Immature natural killer cell (primary cell): ENCODE measurements around the gene TMEM192. TPM values are rescaled to one million over a fixed set of nuclear protein-coding genes. Genes with fewer than 3 reads are reported as not detected.
"Not testable (repeated sequence)": the region's sequence is repeated elsewhere in the genome, so short reads cannot be mapped to it uniquely, and the experiment has no call there.

Source experiments
- DNase-seq, 3 donors: peaks; one replicate each; pipeline ENCODE4 v3.0.0; 2022; ENCODE audit warnings: mixed read lengths in 1 of 3
- H3K27ac Mint-ChIP-seq, 6 donors: one replicate each; pipeline ENCODE4 v1.8.0; 2020; ENCODE audit warnings: mixed read lengths in 6 of 6, mild to moderate bottlenecking in 5 of 6, inconsistent platforms in 4 of 6, moderate library complexity in 3 of 6
- H3K27me3 Mint-ChIP-seq, 3 donors: one replicate each; pipeline ENCODE4 v1.8.0; 2020 to 2021; ENCODE audit warnings: low read depth in 3 of 3, mild to moderate bottlenecking in 3 of 3, mixed read lengths in 3 of 3, moderate library complexity in 3 of 3, inconsistent platforms in 1 of 3
- H3K36me3 Mint-ChIP-seq, 3 donors: one replicate each; pipeline ENCODE4 v1.8.0; 2020; ENCODE audit warnings: mixed read lengths in 3 of 3, inconsistent platforms in 2 of 3, mild to moderate bottlenecking in 2 of 3
- H3K4me1 Mint-ChIP-seq, 2 donors: one replicate each; pipeline ENCODE4 v1.8.0; 2020; ENCODE audit warnings: inconsistent platforms in 2 of 2, mild to moderate bottlenecking in 2 of 2, mixed read lengths in 2 of 2, moderate library complexity in 1 of 2
- H3K4me3 Mint-ChIP-seq, 5 donors: one replicate each; pipeline ENCODE4 v1.8.0; 2020; ENCODE audit warnings: mild to moderate bottlenecking in 5 of 5, mixed read lengths in 5 of 5, inconsistent platforms in 3 of 5, moderate library complexity in 3 of 5
- H3K9me3 Mint-ChIP-seq, 6 donors: one replicate each; pipeline ENCODE4 v1.8.0; 2020; ENCODE audit warnings: mild to moderate bottlenecking in 6 of 6, mixed read lengths in 6 of 6, inconsistent platforms in 4 of 6, moderate library complexity in 3 of 6
- polyA plus RNA-seq, 3 donors: library from polyadenylated mRNA; unstranded; fragments of 300-500 nt; fragmentation: Illumina TruSeq; gene quantifications; one replicate each; pipeline ENCODE4 v1.2.3, GENCODE V29; 2021

Gene TMEM192
- polyA plus RNA-seq, 3 donors from 2014 or later: 12.0 to 33.2 (median 26.0) TPM

DNA sequence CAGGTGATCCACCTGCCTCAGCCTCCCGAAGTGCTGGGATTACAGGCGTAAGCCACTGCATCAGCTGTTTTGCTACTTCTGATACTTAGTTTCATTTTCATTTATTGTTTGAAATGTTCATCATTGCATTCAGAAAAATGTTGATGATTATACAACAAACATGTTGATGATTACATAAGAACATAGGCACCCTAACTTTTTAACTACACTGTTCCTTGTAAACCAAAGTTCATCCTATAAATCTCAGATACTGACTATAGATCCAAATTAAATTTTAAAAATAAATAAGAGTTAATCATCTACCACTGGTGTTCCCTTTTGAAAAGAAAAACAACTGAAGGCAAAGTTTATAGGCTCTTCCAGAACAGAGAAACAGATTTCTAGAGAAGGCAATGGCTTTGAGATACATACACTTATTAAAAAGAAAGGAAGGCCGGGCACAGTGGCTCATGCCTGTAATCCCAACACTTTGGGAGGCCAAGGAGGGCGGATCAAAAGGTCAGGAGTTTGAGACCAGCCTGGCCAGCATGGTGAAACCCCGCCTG lies 35.6 kb downstream of the TMEM192 start:
- H3K9me3 Mint-ChIP-seq: no peaks in the 10 kb centered on the region
- H3K27ac Mint-ChIP-seq: no peak overlapping the region
- DNase-seq: no peak
- H3K4me3 Mint-ChIP-seq: no peak overlapping the region
- H3K36me3 Mint-ChIP-seq: peaks cover 19 to 27% (median 22%) of the 10 kb centered on the region in 3 donors
- H3K27me3 Mint-ChIP-seq: peaks cover 0 to 2% (median 0%) of the 10 kb centered on the region in 3 donors
- H3K4me1 Mint-ChIP-seq: no peaks in the 10 kb centered on the region

DNA sequence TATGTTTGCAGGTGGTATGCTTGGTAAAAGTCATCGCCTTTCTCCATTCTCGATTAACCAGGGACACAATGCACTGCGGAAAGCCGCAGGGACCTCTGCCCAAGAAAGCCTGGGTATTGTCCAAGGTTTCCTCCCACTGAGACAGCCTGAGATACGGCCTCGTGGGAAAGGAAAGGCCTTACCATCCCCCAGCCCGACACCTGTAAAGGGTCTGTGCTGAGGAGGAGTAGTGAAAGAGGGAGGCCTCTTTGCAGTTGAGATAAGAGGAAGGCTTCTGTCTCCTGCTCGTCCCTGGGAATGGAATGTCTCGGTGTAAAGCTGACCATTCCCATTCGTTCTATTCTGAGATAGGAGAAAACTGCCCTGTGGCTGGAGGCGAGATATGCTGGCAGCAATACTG lies 39.3 kb downstream of the TMEM192 start:
- H3K27ac Mint-ChIP-seq, DNase-seq, H3K4me1 Mint-ChIP-seq, H3K9me3 Mint-ChIP-seq, H3K4me3 Mint-ChIP-seq, H3K27me3 Mint-ChIP-seq: not testable (repeated sequence)
- peaks cover 7 to 15% (median 13%) of the 10 kb centered on the region in 3 donors for H3K36me3 Mint-ChIP-seq

- H3K27ac Mint-ChIP-seq: no peak overlapping the region
- peaks cover 0 to 2% (median 1%) of the 10 kb centered on the region in 3 donors for H3K27me3 Mint-ChIP-seq
- H3K4me3 Mint-ChIP-seq: no peak overlapping the region
- no peaks in the 10 kb centered on the region for H3K4me1 Mint-ChIP-seq
- H3K36me3 Mint-ChIP-seq: peaks cover 0 to 8% (median 7%) of the 10 kb centered on the region in 3 donors
- DNase-seq: no peak
- no peaks in the 10 kb centered on the region for H3K9me3 Mint-ChIP-seq
Measured at GRCh38 chr4:165070560-165070959, 42.1 kb downstream of the TMEM192 start.

DNA sequence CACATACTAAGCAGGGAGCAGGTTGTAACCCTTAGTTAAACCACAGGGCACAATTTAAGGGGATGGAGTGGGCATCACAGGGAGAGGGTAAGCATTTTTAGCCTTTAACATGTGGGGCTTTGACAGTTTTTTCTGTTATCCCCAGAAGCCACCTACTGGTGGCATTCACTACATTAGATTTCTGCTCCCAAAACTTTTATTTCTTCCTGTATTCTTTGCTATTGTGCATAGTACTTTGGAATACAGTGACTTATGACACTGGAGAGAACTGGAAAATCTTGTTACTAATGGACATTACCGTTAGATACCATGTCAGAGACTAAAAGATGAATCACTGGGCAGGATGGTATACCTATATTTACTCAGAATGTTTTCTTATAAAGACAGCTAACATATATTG lies 51.7 kb downstream of the TMEM192 start:
- no peak for DNase-seq
- Mint-ChIP-seq H3K36me3 (peaks cover 0 to 3% (median 0%) of the 10 kb centered on the region in 3 donors), H3K9me3 (no peaks in the 10 kb centered on the region), H3K27me3 (peaks cover 0 to 1% (median 0%) of the 10 kb centered on the region in 3 donors), H3K4me3 (no peak overlapping the region), H3K27ac (no peak overlapping the region), H3K4me1 (no peaks in the 10 kb centered on the region)

- no peaks in the 10 kb centered on the region for H3K9me3 Mint-ChIP-seq
- H3K27ac Mint-ChIP-seq: no peak overlapping the region
- no peak overlapping the region for H3K4me3 Mint-ChIP-seq
- DNase-seq: no peak
- peaks cover 0 to 3% (median 0%) of the 10 kb centered on the region in 3 donors for H3K36me3 Mint-ChIP-seq
- H3K27me3 Mint-ChIP-seq: peaks cover 0 to 5% (median 1%) of the 10 kb centered on the region in 3 donors
- H3K4me1 Mint-ChIP-seq: no peaks in the 10 kb centered on the region
Measured at GRCh38 chr4:165059386-165059785, 53.3 kb downstream of the TMEM192 start.

DNA sequence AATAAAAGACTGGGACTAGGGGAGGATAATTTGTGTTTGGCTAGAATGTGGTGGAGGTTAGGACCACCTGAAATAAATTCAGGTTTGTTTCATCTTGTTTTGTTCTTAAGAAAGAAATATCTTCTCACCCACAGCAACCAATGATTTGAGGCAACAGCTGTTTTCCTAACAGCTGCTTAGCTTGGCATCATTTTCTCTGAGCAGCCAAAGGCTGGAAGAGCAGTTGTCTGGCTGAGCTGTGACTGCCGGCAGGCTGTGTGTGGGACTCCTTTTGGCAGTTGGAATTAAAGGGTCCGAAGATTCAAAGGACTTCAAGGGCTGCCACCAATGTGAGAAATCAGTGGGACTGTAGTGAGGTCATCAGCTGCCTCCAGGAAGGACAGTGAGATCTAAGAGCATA lies 54.0 kb downstream of the TMEM192 start:
- Mint-ChIP-seq H3K27me3 (peaks cover 0 to 5% (median 0%) of the 10 kb centered on the region in 3 donors), H3K4me1 (no peaks in the 10 kb centered on the region), H3K27ac (no peak overlapping the region), H3K9me3 (no peaks in the 10 kb centered on the region), H3K4me3 (no peak overlapping the region), H3K36me3 (peaks cover 0 to 3% (median 0%) of the 10 kb centered on the region in 3 donors)
- no peak for DNase-seq

- Mint-ChIP-seq H3K27ac (no peak overlapping the region), H3K27me3 (peaks cover 0 to 5% (median 4%) of the 10 kb centered on the region in 3 donors), H3K4me1 (no peaks in the 10 kb centered on the region), H3K4me3 (no peak overlapping the region), H3K36me3 (peaks cover 0 to 3% (median 0%) of the 10 kb centered on the region in 3 donors), H3K9me3 (no peaks in the 10 kb centered on the region)
- no peak for DNase-seq
Measured at GRCh38 chr4:165055601-165056000, 57.1 kb downstream of the TMEM192 start.

DNA sequence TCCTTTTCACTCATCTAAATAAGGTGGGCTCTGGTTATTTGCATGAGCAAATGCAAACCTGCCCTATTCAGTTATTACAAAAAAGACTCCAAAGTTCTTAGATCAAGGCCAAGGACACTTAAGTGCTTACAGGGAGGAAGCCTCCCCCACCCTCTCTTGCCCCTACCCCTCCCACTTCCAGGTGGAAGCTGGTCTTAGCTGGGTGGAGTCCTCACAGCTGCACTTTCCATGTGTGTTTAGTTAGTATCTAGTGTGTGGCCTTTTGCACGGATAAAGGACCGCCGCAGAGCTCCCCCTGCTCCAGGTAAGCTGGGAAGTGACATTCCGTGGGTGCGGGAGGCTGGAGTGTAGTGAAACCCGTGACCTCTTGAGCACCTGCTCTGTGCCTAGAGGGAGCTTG lies 59.0 kb downstream of the TMEM192 start, which contains the start of gene TRIM75:
Gene TRIM75 (plus strand): TSS at position 222 of the 400 bp plus-strand sequence. CDS start 5,282 bp downstream, outside the sequence.
- no peaks in the 10 kb centered on the region for H3K9me3 Mint-ChIP-seq
- H3K27ac Mint-ChIP-seq: no peak within 1 kb of the TSS
- no peak within 1 kb of the TSS for H3K4me3 Mint-ChIP-seq
- peaks cover 0 to 3% (median 0%) of the 10 kb centered on the region in 3 donors for H3K36me3 Mint-ChIP-seq
- no peaks in the 10 kb centered on the region for H3K4me1 Mint-ChIP-seq
- peaks cover 3 to 7% (median 4%) of the 10 kb centered on the region in 3 donors for H3K27me3 Mint-ChIP-seq
- DNase-seq: no peak

DNA sequence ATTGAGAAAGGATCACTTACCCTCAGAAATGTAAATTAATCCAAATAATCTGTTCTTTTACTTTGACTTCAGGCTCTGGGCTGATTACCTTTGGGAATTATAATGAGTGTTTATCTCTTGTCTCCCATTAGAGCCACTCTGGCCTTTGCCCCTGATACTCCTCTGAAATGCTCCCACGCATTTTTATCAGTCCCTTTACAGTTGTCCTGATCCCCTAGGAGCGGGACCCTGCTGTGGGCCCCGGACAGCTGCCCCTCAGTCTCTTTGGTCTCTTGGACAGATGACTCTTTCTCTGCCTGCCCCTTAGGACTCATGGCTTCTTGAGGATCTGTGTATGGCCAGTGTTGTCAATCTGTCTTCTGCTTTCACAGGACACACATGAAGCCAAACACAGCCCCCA lies 60.0 kb downstream of the TMEM192 start:
- Mint-ChIP-seq H3K4me3 (no peak overlapping the region), H3K27ac (no peak overlapping the region), H3K27me3 (peaks cover 3 to 7% (median 4%) of the 10 kb centered on the region in 3 donors), H3K4me1 (no peaks in the 10 kb centered on the region), H3K9me3 (no peaks in the 10 kb centered on the region), H3K36me3 (no peaks in the 10 kb centered on the region)
- DNase-seq: no peak

DNA sequence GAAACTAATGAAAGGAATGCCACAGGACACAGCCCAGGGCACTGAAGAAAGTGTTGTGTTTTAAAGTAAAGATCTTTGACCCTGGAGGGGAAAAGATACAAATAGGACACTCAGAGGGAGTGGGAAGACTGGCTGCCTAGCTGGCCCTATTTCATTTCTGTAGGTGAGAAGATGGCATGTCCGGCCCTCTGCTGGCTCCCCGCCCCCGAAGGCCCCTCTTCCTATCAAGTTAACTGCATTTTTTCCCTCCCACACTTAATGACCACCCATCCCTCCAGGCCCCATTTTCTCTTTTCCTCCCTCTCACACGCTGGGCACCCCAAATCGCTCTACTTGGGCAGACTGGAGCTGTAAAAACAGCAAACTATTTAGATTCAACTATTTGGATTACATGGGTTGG lies 64.5 kb downstream of the TMEM192 start:
- Mint-ChIP-seq H3K27me3 (peaks cover 3 to 9% (median 4%) of the 10 kb centered on the region in 3 donors), H3K4me3 (no peak overlapping the region), H3K27ac (no peak overlapping the region), H3K9me3 (peaks cover 0 to 2% (median 0%) of the 10 kb centered on the region in 6 donors), H3K36me3 (no peaks in the 10 kb centered on the region), H3K4me1 (no peaks in the 10 kb centered on the region)
- no peak for DNase-seq

DNA sequence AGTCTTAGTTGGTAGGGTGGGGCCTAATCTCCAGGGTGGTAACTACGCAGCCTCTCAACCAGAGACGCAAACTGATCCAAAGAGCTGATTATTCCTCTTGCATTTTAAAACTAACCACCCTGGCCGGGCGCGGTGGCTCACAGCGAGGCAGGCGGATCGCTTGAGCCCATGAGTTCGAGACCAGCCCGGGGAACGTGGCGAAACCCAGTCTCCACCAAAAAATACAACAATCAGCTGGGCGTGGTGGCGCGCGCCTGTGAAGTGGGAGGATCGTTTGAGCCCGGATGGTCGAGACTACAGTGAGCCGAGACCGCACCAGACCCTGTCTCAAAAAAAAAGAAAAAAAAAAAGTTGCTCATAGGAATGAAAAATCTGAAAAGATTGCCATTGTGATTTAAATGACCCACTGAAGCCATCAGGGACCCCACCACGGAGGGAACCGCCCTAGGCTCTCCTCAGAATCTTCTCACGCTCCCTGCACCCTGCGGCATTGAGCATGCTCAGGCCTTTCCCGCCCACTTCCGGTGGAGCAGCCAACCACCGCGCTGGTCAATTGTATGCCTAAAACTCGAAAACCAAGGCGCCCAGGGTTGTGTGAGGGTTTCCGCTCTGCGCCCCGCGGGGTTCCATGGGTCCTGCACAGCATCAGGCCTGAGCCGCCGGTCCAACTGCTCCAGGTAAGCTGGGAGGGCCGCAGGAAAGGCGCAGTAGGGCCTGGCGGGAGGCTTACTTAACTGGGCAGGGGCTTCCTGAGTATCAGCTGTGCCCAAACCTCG lies 81.0 kb downstream of the TMEM192 start, which contains the start of gene TRIM60:
Gene TRIM60 (plus strand): TSS at position 564 of the 776 bp plus-strand sequence. CDS start 8,074 bp downstream, outside the sequence.
- no peak within 1 kb of the TSS for H3K4me3 Mint-ChIP-seq
- no peaks in the 10 kb centered on the region for H3K9me3 Mint-ChIP-seq
- DNase-seq: no peak
- H3K27ac Mint-ChIP-seq: no peak within 1 kb of the TSS
- no peaks in the 10 kb centered on the region for H3K36me3 Mint-ChIP-seq
- H3K27me3 Mint-ChIP-seq: no peaks in the 10 kb centered on the region
- no peaks in the 10 kb centered on the region for H3K4me1 Mint-ChIP-seq

GRCh38 chr4:165027762-165028402 lies 84.8 kb downstream of the TMEM192 start:
- DNase-seq: no peak
- Mint-ChIP-seq H3K4me3 (no peak overlapping the region), H3K4me1 (no peaks in the 10 kb centered on the region), H3K27me3 (peaks cover 0 to 3% (median 0%) of the 10 kb centered on the region in 3 donors), H3K36me3 (no peaks in the 10 kb centered on the region), H3K27ac (no peak overlapping the region), H3K9me3 (no peaks in the 10 kb centered on the region)

DNA sequence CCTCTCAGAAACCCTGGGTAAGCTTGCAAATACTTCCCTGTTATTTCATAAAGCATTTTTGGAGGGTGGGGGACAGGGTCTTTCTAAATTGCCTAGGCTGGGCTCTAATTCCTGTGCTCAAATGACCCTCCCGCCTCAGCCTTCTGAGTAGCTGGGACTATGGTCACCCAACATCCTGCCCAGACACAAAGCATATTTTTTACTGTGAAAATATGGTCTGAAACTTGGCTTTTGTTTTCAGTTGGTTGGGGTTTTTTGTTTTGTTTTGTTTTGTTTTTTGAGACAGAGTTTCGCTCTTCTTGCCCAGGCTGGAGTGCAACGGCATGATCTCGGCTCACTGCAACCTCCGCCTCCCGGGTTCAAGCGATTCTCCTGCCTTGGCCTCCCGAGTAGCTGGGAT lies 86.9 kb downstream of the TMEM192 start:
- DNase-seq, H3K36me3 Mint-ChIP-seq, H3K27ac Mint-ChIP-seq, H3K9me3 Mint-ChIP-seq, H3K27me3 Mint-ChIP-seq, H3K4me1 Mint-ChIP-seq, H3K4me3 Mint-ChIP-seq: not testable (repeated sequence)
